A673 (cell line): Measurements from ENCODE around the gene MYPN. TPM values are rescaled to one million over a fixed set of nuclear protein-coding genes. Genes with fewer than 3 reads are reported as not detected.

Experiments
- BruUV-seq: library from RNA; stranded (reverse); fragments of 400-500 nt; replicated peaks from 2 replicates; lab custom pipeline; 2021; lab: Mats Ljungman, UMichigan
- CTCF ChIA-PET: fragments of 300-600 bp; sonication (Branson Sonifier 250); formaldehyde crosslinking; loops from one replicate; lab custom pipeline; 2022; ENCODE audit warnings: antibody characterized with exemption; lab: Charles Lee
- POLR2A ChIA-PET: fragments of 300-600 bp; sonication (Branson Sonifier 250); formaldehyde crosslinking; loops from one replicate; lab custom pipeline; 2022; ENCODE audit warnings: antibody characterized with exemption; ENCODE audit not compliant: low non-redundant PET; lab: Charles Lee
- DNase-seq: peaks from one replicate; pipeline ENCODE4 v3.0.0-alpha.2; 2015; ENCODE audit warnings: low spot score
- H3K27ac ChIP-seq: fragments of 200-600 bp; sonication (generic); 2 replicates; pipeline ENCODE4 v1.5.1; 2016; ENCODE audit warnings: mixed run types, low read depth, mild to moderate bottlenecking, mixed read lengths, antibody characterized with exemption, low read length; ENCODE audit not compliant: poor library complexity, severe bottlenecking
- H3K27me3 ChIP-seq: fragments of 200-600 bp; sonication (generic); replicated peaks from 2 replicates; pipeline ENCODE4 v1.6.1; 2017; ENCODE audit warnings: mixed run types, low read depth, mild to moderate bottlenecking, mixed read lengths, antibody characterized with exemption, low read length; ENCODE audit not compliant: insufficient read depth, poor library complexity
- H3K36me3 ChIP-seq: fragments of 200-600 bp; sonication (generic); 2 replicates; pipeline ENCODE4 v1.6.1; 2016; ENCODE audit warnings: mixed run types, mild to moderate bottlenecking, mixed read lengths, antibody characterized with exemption, low read length; ENCODE audit not compliant: insufficient read depth, poor library complexity, severe bottlenecking
- H3K4me1 ChIP-seq: fragments of 200-600 bp; sonication (generic); 2 replicates; pipeline ENCODE4 v1.6.1; 2017; ENCODE audit warnings: mixed run types, mild to moderate bottlenecking, mixed read lengths, antibody characterized with exemption, low read length; ENCODE audit not compliant: insufficient read depth, poor library complexity, severe bottlenecking
- H3K4me3 ChIP-seq: fragments of 200-600 bp; sonication (generic); 2 replicates; pipeline ENCODE4 v1.5.1; 2016; ENCODE audit warnings: low read depth, mixed run types, mild to moderate bottlenecking, mixed read lengths, low read length; ENCODE audit not compliant: poor library complexity, severe bottlenecking
- H3K9me3 ChIP-seq: fragments of 200-600 bp; sonication (generic); 2 replicates; pipeline ENCODE4 v1.6.1; 2016; ENCODE audit warnings: mixed run types, low read depth, mild to moderate bottlenecking, mixed read lengths, antibody characterized with exemption, low read length; ENCODE audit not compliant: poor library complexity, severe bottlenecking
- CTCF ChIP-seq: fragments of 300-800, 200-600 bp; sonication (generic); conservative IDR thresholded peaks from 2 replicates; pipeline ENCODE4 v1.5.1; 2017; ENCODE audit warnings: low read depth, mild to moderate bottlenecking, antibody characterized with exemption, low read length, moderate library complexity, mixed read lengths
- EZH2 ChIP-seq: fragments of 200-600 bp; sonication (generic); IDR thresholded peaks from 2 replicates; pipeline ENCODE4 v1.6.1; 2017; ENCODE audit warnings: borderline replicate concordance, low read depth, mild to moderate bottlenecking, mixed read lengths, antibody characterized with exemption, low read length; ENCODE audit not compliant: poor library complexity, severe bottlenecking
- intact Hi-C: fragments of 100-400 bp; cut with micrococcal nuclease; formaldehyde crosslinking; loops from one replicate; pipeline ENCODE4 v1.10.0; 2022; ENCODE audit not compliant: unreplicated experiment
- total RNA-seq: library from RNA; stranded (reverse); gene quantifications from 2 replicates; pipeline ENCODE4 v1.2.3, GENCODE V29; 2021

Gene MYPN
- total RNA-seq, 1 experiment from 2014 or later = 1.7 TPM

GRCh38 chr10:68139448-68140272 lies 30.4 kb downstream of the MYPN start:
- ChIA-PET POLR2A (no interaction called here), CTCF (no interaction called here)
- Histone ChIP-seq H3K27me3 (no peaks in the 10 kb centered on the region), H3K27ac (no peak overlapping the region), H3K4me1 (peaks cover 19% of the 10 kb centered on the region), H3K9me3 (no peaks in the 10 kb centered on the region), H3K36me3 (no peaks in the 10 kb centered on the region), H3K4me3 (no peak overlapping the region)
- TF ChIP-seq EZH2 = no peak
- no peak for TF ChIP-seq CTCF
- no peak for DNase-seq
- BruUV-seq = no TSS peak
- intact Hi-C loops = no loop called here

GRCh38 chr10:68142761-68143160 lies 33.5 kb downstream of the MYPN start:
- TF ChIP-seq EZH2 (no peak), CTCF (no peak)
- ChIA-PET CTCF (no interaction called here), POLR2A (no interaction called here)
- no peak for DNase-seq
- Histone ChIP-seq H3K36me3 (no peaks in the 10 kb centered on the region), H3K27ac (no peak overlapping the region), H3K27me3 (no peaks in the 10 kb centered on the region), H3K4me3 (no peak overlapping the region), H3K9me3 (no peaks in the 10 kb centered on the region), H3K4me1 (peaks cover 2% of the 10 kb centered on the region)
- intact Hi-C loops = no loop called here
- BruUV-seq = no TSS peak

GRCh38 chr10:68144709-68145108 lies 35.4 kb downstream of the MYPN start:
- CTCF ChIA-PET = interaction anchor here (0.6 kb wide), 1 partner anchor 44 kb away, joined by 3 read pairs; no protein-coding TSS in a partner anchor
- H3K27ac ChIP-seq = no peak overlapping the region
- H3K4me1 ChIP-seq = no peaks in the 10 kb centered on the region
- H3K27me3 ChIP-seq = no peaks in the 10 kb centered on the region
- no peak overlapping the region for H3K4me3 ChIP-seq
- BruUV-seq = no TSS peak
- no peaks in the 10 kb centered on the region for H3K36me3 ChIP-seq
- no peak for DNase-seq
- intact Hi-C loops = no loop called here
- POLR2A ChIA-PET = no interaction called here
- H3K9me3 ChIP-seq = no peaks in the 10 kb centered on the region
- TF ChIP-seq CTCF (no peak), EZH2 (no peak)
